ENCODE data around the gene CHRM3. TPM values are rescaled to one million over a fixed set of nuclear protein-coding genes. Genes with fewer than 3 reads are reported as not detected.
A peak's percentile ranks its signal among the peaks of the same experiment; 100 is the strongest.

CHRM3 gene
- total RNA-seq = 10 to 100 TPM in 1 of 4 donors, 1 to 10 TPM in 3; 1.2 to 31.1 (median 2.5) TPM

DNA sequence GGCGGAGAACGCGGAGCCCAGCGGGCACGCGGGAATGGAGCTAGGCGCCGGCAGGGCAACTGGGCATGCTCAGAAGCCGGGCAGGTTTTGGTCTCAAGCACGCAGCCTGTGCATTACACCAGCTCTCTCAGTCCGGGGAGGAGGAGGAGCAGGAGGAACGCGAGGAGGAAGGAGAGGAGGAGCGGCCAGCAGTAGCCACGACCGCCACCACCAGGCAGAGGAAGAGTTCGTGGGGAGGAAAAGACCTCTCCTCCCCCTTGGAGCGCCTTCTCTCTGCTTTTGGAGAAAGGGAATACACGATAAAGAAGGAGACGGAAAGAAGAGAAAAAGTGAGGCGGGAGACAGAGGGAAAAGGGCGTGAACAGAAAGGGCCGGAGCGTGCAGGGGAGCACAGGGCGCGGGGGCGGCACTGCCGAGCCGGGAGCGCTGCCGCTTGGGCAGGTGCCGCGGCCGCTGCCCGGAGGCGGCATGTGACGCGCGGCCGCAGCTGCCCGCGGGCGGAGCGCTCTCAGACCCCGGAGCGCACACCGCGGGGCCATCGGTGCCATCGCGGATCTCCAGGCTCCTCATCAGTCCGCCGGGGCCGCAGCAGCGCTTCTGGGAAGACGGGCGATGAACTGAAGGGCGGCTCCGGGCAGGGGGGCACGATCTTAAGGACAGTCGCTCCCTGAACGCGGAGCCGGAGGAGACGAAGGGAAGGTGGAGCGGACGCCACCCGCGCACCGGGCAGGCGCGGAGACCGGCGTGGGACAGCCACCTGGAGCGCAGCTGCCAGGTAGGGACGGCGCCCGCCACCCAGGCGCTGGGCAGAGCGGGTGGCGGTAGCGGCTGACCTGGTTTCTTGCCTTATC is at the start of gene CHRM3:
Gene CHRM3, plus strand, starts transcription at position 116 of the 851 bp plus-strand sequence. CDS start 520,884 bp downstream, outside the sequence.
- no peak for TF ChIP-seq POLR2A (IDR thresholded peaks at IDR 0.05)
- TF ChIP-seq, protein P1, sequence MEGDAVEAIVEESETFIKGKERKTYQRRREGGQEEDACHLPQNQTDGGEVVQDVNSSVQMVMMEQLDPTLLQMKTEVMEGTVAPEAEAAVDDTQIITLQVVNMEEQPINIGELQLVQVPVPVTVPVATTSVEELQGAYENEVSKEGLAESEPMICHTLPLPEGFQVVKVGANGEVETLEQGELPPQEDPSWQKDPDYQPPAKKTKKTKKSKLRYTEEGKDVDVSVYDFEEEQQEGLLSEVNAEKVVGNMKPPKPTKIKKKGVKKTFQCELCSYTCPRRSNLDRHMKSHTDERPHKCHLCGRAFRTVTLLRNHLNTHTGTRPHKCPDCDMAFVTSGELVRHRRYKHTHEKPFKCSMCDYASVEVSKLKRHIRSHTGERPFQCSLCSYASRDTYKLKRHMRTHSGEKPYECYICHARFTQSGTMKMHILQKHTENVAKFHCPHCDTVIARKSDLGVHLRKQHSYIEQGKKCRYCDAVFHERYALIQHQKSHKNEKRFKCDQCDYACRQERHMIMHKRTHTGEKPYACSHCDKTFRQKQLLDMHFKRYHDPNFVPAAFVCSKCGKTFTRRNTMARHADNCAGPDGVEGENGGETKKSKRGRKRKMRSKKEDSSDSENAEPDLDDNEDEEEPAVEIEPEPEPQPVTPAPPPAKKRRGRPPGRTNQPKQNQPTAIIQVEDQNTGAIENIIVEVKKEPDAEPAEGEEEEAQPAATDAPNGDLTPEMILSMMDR (IDR thresholded peaks at IDR 0.05) = peak in 3 of 6 experiments; percentile 7 to 27 (median 9)
- intact Hi-C loops (cut with DNase I) = no loop called here
- peaks cover 15 to 25% (median 15%) of the 10 kb centered on the region in 3 donors for H3K4me1 ChIP-seq
- H3K27ac ChIP-seq = peak within 1 kb of the TSS; percentile 44 to 89 (median 77)
- peaks cover 0 to 69% (median 4%) of the 10 kb centered on the region in 4 donors for H3K27me3 ChIP-seq
- H3K36me3 ChIP-seq = no peaks in the 10 kb centered on the region
- H3K9me3 ChIP-seq = no peaks in the 10 kb centered on the region
- WGBS, 2 donors = 2 to 9% methylated on average over 19 to 40 of the region's 82 CpGs
- DNase-seq = no peak
- peak within 1 kb of the TSS; percentile 32 to 74 (median 53) for H3K4me3 ChIP-seq

DNA sequence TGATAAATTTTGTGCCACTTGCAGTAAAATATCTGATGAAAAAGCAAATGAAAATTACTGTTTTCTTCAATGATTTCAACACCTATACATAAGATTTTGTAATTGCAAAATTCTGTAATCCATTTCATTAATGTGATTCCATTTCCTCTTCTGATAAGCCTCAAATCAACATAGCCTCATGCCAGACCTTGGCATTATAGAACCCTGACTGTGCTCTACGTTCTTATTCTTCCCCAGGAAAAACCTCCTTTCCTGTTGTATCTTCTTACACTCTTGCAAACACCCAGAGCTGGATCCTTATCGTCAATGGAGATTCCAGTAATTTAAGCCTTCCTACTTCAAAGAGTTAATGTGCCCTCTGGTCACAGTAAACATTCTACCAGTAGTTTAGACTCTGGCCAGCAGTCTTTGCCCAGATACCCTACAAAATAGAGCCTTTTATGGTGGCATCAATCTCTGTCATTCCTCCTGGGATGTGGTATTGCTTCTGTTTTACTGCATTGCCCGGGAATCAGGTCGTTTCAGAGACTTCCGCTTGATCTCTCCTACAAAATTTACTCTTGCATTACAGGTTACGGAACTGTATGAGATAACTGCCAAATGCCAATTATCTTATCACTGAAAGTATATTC is 48.5 kb upstream of the CHRM3 start:
- Histone ChIP-seq H3K27ac (no peak overlapping the region), H3K4me1 (no peaks in the 10 kb centered on the region), H3K4me3 (no peak overlapping the region), H3K27me3 (no peaks in the 10 kb centered on the region), H3K9me3 (no peaks in the 10 kb centered on the region), H3K36me3 (no peaks in the 10 kb centered on the region)
- intact Hi-C loops (cut with DNase I) = no loop called here
- no peak for TF ChIP-seq POLR2A (IDR thresholded peaks at IDR 0.05)
- TF ChIP-seq, protein P1 (IDR thresholded peaks at IDR 0.05) = no peak
- WGBS, 2 donors = 52 to 74% methylated on average over 6 of the region's 6 CpGs
- no peak for DNase-seq

DNA sequence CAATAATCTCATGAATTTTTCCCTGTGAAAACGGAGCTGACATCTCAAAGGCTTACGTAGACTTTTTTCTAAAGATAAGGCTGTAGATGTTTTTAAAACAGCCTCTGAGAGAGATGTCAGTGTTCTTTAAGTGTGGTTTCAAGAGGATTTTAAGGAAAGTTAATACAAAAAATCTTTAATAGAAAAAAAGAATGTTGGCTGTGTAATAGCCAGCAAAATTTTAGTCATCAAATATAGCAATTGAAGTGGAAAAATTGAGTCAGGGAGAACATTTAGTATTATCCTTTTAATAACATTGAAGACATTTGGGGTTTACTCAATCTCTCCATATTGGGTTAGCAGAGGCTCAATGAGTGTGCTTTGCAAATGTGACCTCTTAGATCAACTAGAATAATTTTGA is 38.6 kb upstream of the CHRM3 start:
- TF ChIP-seq, protein P1 (IDR thresholded peaks at IDR 0.05) = no peak
- no peak for TF ChIP-seq POLR2A (IDR thresholded peaks at IDR 0.05)
- Histone ChIP-seq H3K9me3 (no peaks in the 10 kb centered on the region), H3K36me3 (no peaks in the 10 kb centered on the region), H3K4me3 (no peak overlapping the region), H3K27me3 (no peaks in the 10 kb centered on the region), H3K27ac (no peak overlapping the region), H3K4me1 (no peaks in the 10 kb centered on the region)
- 78 to 83% methylated on average over 2 of the region's 2 CpGs for WGBS, 2 donors
- DNase-seq = no peak
- intact Hi-C loops (cut with DNase I) = no loop called here

DNA sequence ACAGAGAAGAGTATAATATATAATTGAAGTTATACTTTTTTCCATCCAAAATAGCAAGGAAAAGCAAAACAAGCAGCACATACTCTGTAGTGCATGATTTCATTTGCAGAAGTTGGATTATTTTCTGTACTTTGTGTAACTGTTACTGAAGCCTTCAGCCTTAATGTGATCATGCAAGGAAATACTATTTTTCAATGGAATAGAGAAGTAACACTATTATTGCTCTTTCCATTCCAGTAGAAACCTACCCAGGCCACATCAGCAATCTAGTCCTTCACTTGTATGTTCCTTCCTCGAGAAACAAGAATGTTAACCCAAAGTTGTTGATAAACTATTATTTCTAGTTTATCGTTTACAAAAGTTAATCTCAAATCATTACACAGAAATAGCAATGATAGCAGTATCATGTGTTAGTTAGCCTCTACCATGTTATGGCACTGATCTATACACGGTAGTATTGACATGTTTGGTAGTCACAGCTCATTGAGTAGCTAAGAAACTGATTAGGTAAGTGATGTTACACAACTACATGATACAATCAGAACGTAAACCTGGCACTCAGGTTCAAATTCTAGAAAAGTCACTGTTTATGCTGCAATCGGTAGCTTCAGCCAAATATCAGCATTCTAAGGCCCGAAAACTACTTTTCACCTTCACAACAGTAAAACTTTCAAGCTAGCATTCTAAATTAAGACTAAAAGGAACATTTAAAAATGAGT is 37.6 kb upstream of the CHRM3 start:
- 71 to 76% methylated on average over 6 of the region's 6 CpGs for WGBS, 2 donors
- Histone ChIP-seq H3K27me3 (no peaks in the 10 kb centered on the region), H3K4me3 (no peak overlapping the region), H3K36me3 (no peaks in the 10 kb centered on the region), H3K27ac (no peak overlapping the region), H3K4me1 (no peaks in the 10 kb centered on the region), H3K9me3 (no peaks in the 10 kb centered on the region)
- TF ChIP-seq, protein P1 (IDR thresholded peaks at IDR 0.05) = no peak
- TF ChIP-seq POLR2A (IDR thresholded peaks at IDR 0.05) = no peak
- intact Hi-C loops (cut with DNase I) = no loop called here
- no peak for DNase-seq

All from esophagus squamous epithelium (tissue), 5 donors.